Endothelial cell (in vitro differentiated cells): ENCODE results near the gene ZNF37A. TPM values are rescaled to one million over a fixed set of nuclear protein-coding genes. Genes with fewer than 3 reads are reported as not detected.
A peak's percentile ranks its signal among the peaks of the same experiment; 100 is the strongest.

Experiments
- DNase-seq: peaks from one replicate; pipeline ENCODE4 v3.0.0; 2021; ENCODE audit warnings: low spot score
- H3K27ac Mint-ChIP-seq: one replicate; pipeline ENCODE4 v1.8.0; 2021; ENCODE audit warnings: mixed read lengths, inconsistent platforms; ENCODE audit not compliant: unreplicated experiment
- H3K27me3 Mint-ChIP-seq: one replicate; pipeline ENCODE4 v1.8.0; 2021; ENCODE audit warnings: mild to moderate bottlenecking, moderate library complexity, mixed read lengths, inconsistent platforms; ENCODE audit not compliant: unreplicated experiment
- H3K36me3 Mint-ChIP-seq: one replicate; pipeline ENCODE4 v1.8.0; 2021; ENCODE audit warnings: mild to moderate bottlenecking, low read depth, mixed read lengths, inconsistent platforms; ENCODE audit not compliant: unreplicated experiment
- H3K4me1 Mint-ChIP-seq: one replicate; pipeline ENCODE4 v1.8.0; 2021; ENCODE audit warnings: mild to moderate bottlenecking, mixed read lengths, inconsistent platforms; ENCODE audit not compliant: unreplicated experiment
- H3K4me3 Mint-ChIP-seq: one replicate; pipeline ENCODE4 v1.8.0; 2021; ENCODE audit warnings: mild to moderate bottlenecking, mixed read lengths, inconsistent platforms; ENCODE audit not compliant: unreplicated experiment
- H3K9me3 Mint-ChIP-seq: one replicate; pipeline ENCODE4 v1.8.0; 2021; ENCODE audit warnings: mixed read lengths, inconsistent platforms; ENCODE audit not compliant: unreplicated experiment
- CTCF ChIP-seq: fragments of 200-600 bp; sonication (generic); IDR thresholded peaks from one replicate; pipeline ENCODE4 v1.5.0; 2021; ENCODE audit warnings: antibody characterized with exemption; ENCODE audit not compliant: unreplicated experiment
- total RNA-seq: library from RNA; stranded (reverse); fragmentation: NEBNext Ultra II Directional; extraction: Animal tissue kit (Norgen Biotek cat#: 25700); gene quantifications from one replicate; pipeline ENCODE4 v1.2.1, GENCODE V29; 2021; ENCODE audit not compliant: unreplicated experiment

The ZNF37A gene
- total RNA-seq, 1 donor from 2014 or later: 8.7 TPM

- Mint-ChIP-seq H3K27ac (no peak overlapping the region), H3K9me3 (peaks cover 4% of the 10 kb centered on the region), H3K4me3 (peak overlapping the region; percentile 94), H3K36me3 (peaks cover 45% of the 10 kb centered on the region), H3K4me1 (peaks cover 5% of the 10 kb centered on the region), H3K27me3 (peaks cover 6% of the 10 kb centered on the region)
- no peak for DNase-seq
- no peak for TF ChIP-seq CTCF
Observed at GRCh38 chr10:38094927-38095574, 914 bp downstream of the ZNF37A start.

GRCh38 chr10:38102880-38103279, 8.7 kb downstream of the ZNF37A start:
- peaks cover 17% of the 10 kb centered on the region for H3K9me3 Mint-ChIP-seq

GRCh38 chr10:38103756-38104155, 9.6 kb downstream of the ZNF37A start:
- no peaks in the 10 kb centered on the region for H3K4me1 Mint-ChIP-seq
- peaks cover 67% of the 10 kb centered on the region for H3K36me3 Mint-ChIP-seq
- no peak for DNase-seq
- H3K9me3 Mint-ChIP-seq: peaks cover 22% of the 10 kb centered on the region
- no peak overlapping the region for H3K27ac Mint-ChIP-seq
- H3K27me3 Mint-ChIP-seq: peaks cover 3% of the 10 kb centered on the region
- H3K4me3 Mint-ChIP-seq: no peak overlapping the region
- TF ChIP-seq CTCF: no peak

More at GRCh38 chr10:38102880-38103279, 8.7 kb downstream of the ZNF37A start:
- no peak for DNase-seq
- H3K4me1 Mint-ChIP-seq: no peaks in the 10 kb centered on the region
- peaks cover 68% of the 10 kb centered on the region for H3K36me3 Mint-ChIP-seq
- H3K27me3 Mint-ChIP-seq: peaks cover 3% of the 10 kb centered on the region
- no peak for TF ChIP-seq CTCF
- H3K4me3 Mint-ChIP-seq: no peak overlapping the region
- no peak overlapping the region for H3K27ac Mint-ChIP-seq

GRCh38 chr10:38112159-38112558, 18.0 kb downstream of the ZNF37A start:
- H3K27ac Mint-ChIP-seq: no peak overlapping the region

More at GRCh38 chr10:38112159-38112558, 18.0 kb downstream of the ZNF37A start:
- H3K9me3 Mint-ChIP-seq: peaks cover 33% of the 10 kb centered on the region
- H3K27me3 Mint-ChIP-seq: no peaks in the 10 kb centered on the region
- TF ChIP-seq CTCF: no peak
- DNase-seq: no peak
- H3K36me3 Mint-ChIP-seq: peaks cover 45% of the 10 kb centered on the region
- no peak overlapping the region for H3K4me3 Mint-ChIP-seq
- H3K4me1 Mint-ChIP-seq: no peaks in the 10 kb centered on the region
